ENCODE results near the gene SYVN1. TPM values are rescaled to one million over a fixed set of nuclear protein-coding genes. Genes with fewer than 3 reads are reported as not detected.

The SYVN1 gene
- total and polyA plus RNA-seq, 10 of the 15 experiments (the other 5 are each of a cell fraction or from before 2014, with no cell fraction given) = 0.79 to 63.6 (median 20.1) TPM

DNA sequence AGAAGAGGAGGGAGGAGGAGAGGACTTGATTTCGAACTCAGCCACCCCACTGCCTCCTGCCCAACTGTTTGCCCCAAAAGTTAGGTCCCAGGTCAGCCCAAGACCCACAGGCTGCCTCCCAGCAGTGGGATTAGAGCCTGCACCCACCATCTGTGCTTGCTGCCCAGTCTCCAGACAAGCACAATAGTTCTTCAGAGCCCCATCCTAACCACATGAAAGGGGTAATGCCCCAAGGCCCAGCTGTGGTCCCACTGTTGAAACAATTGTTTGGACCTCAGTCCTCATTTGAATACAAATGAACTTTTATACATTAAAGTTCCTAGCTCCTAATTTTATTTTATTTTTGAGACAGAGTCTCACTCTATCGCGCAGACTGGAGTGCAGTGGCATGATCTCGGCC lies 43.7 kb downstream of the SYVN1 start:
- Histone ChIP-seq H3K36me3 (ENCODE audit: control insufficient read depth in 2 of 2, insufficient read depth in 2 of 2, low read length in 1 of 2) (peaks cover 5 to 11% of the 10 kb centered on the region in 2 experiments), H4K20me1 (ENCODE audit: control insufficient read depth, insufficient read depth) (no peaks in the 10 kb centered on the region), H3K9ac (ENCODE audit: control insufficient read depth, insufficient read depth, low read length) (no peak overlapping the region), H3K27ac (ENCODE audit: control insufficient read depth, insufficient read depth) (no peak overlapping the region), H3K4me1 (ENCODE audit: control insufficient read depth, insufficient read depth, low read length) (no peaks in the 10 kb centered on the region), H2AFZ (ENCODE audit: control insufficient read depth, low read depth, low read length) (no peak overlapping the region), H3K79me2 (ENCODE audit: control insufficient read depth, insufficient read depth, low read length) (no peaks in the 10 kb centered on the region), H3K4me3 (no peak overlapping the region), H3K4me2 (ENCODE audit: control insufficient read depth, insufficient read depth) (no peak overlapping the region), H3K9me3 (replicated peaks; ENCODE audit: control insufficient read depth, insufficient read depth, low read length) (no peaks in the 10 kb centered on the region), H3K27me3 (replicated peaks in 1 of 2; ENCODE audit: control insufficient read depth in 2 of 2, insufficient read depth in 2 of 2, low read length in 1 of 2) (no peaks in the 10 kb centered on the region)
- ChIA-PET RAD21 (ENCODE audit: unreplicated experiment) (no interaction called here), POLR2A (interaction anchor here (0.9 to 1.7 kb wide), 4 partner anchors 11 to 241 kb away, joined by 4 to 7 read pairs (median 4); partner anchors contain the start of genes ARL2 and SAC3D1), CTCF (interaction anchor here (0.7 to 2.1 kb wide), 3 partner anchors 12 to 244 kb away, joined by 3 to 6 read pairs (median 5); no protein-coding TSS in a partner anchor), SMC1A (ENCODE audit: uncharacterized antibody, unreplicated experiment) (interaction anchor here (1.0 to 2.2 kb wide), 4 partner anchors 11 to 77 kb away, joined by 3 to 5 read pairs (median 3); partner anchors contain the start of gene ARL2)
- DNase-seq (ENCODE audit: low read depth, low spot score) (no peak), ATAC-seq (no peak), FAIRE-seq (no peak)
- intact Hi-C loops (cut with micrococcal nuclease; ENCODE audit: unreplicated experiment) (no loop called here), in situ Hi-C loops (cut with MboI) (no loop called here)
- BruUV-seq (replicated peaks) = no TSS peak
- TF ChIP-seq BCL11A (IDR thresholded peaks at IDR 0.05; ENCODE audit: low read depth, low read length) (no peak), POLR2A (IDR thresholded peaks at IDR 0.05; ENCODE audit: low read depth, low read length) (peak; percentile 40; the same call in 1 of the 2 replicates), POU2F2 (IDR thresholded peaks at IDR 0.05; ENCODE audit: borderline replicate concordance, low read depth, low read length) (no peak)
- TF ChIP-seq, protein P1, sequence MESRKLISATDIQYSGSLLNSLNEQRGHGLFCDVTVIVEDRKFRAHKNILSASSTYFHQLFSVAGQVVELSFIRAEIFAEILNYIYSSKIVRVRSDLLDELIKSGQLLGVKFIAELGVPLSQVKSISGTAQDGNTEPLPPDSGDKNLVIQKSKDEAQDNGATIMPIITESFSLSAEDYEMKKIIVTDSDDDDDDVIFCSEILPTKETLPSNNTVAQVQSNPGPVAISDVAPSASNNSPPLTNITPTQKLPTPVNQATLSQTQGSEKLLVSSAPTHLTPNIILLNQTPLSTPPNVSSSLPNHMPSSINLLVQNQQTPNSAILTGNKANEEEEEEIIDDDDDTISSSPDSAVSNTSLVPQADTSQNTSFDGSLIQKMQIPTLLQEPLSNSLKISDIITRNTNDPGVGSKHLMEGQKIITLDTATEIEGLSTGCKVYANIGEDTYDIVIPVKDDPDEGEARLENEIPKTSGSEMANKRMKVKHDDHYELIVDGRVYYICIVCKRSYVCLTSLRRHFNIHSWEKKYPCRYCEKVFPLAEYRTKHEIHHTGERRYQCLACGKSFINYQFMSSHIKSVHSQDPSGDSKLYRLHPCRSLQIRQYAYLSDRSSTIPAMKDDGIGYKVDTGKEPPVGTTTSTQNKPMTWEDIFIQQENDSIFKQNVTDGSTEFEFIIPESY (IDR thresholded peaks at IDR 0.05) = no peak
- WGBS (ENCODE audit: insufficient coverage, insufficient replicate concordance, low lambda C conversion rate, missing lambda C conversion rate) = 95% methylated on average over 4 of the region's 4 CpGs

DNA sequence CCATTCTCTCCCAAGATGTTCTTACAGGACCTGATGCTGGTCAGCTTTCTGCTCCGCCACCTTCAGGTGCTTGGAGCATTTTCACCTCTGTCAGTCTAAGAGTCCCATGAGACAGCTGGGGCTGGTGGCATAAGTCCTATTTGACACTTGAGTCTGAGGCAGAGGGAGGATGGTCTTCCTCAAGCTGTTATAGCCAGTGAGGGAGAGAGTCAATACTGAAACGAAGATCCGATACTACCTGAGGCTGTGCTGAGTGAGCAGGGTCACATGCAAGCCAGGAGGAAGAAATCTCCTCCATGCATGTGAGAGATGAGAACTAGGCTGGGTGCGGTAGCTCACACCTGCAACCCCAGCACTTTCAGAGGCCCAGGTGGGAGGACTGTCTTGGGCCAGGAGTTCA lies 44.7 kb downstream of the SYVN1 start:
- H3K4me3 ChIP-seq = no peak overlapping the region
- DNase-seq (ENCODE audit: low read depth, low spot score) = no peak
- no peak overlapping the region for H3K27ac ChIP-seq (ENCODE audit: control insufficient read depth, insufficient read depth)
- H3K4me1 ChIP-seq (ENCODE audit: control insufficient read depth, insufficient read depth, low read length) = peaks cover 6% of the 10 kb centered on the region
- H3K4me2 ChIP-seq (ENCODE audit: control insufficient read depth, insufficient read depth) = no peak overlapping the region
- 89% methylated on average over 4 of the region's 4 CpGs for WGBS (ENCODE audit: insufficient coverage, insufficient replicate concordance, low lambda C conversion rate, missing lambda C conversion rate)
- FAIRE-seq = no peak
- no peaks in the 10 kb centered on the region for H3K9me3 ChIP-seq (replicated peaks; ENCODE audit: control insufficient read depth, insufficient read depth, low read length)
- H3K9ac ChIP-seq (ENCODE audit: control insufficient read depth, insufficient read depth, low read length) = no peak overlapping the region
- BruUV-seq (replicated peaks) = no TSS peak
- in situ Hi-C loops (cut with MboI) = no loop called here
- peaks cover 5 to 11% of the 10 kb centered on the region in 2 experiments for H3K36me3 ChIP-seq (ENCODE audit: control insufficient read depth in 2 of 2, insufficient read depth in 2 of 2, low read length in 1 of 2)
- RAD21 ChIA-PET (ENCODE audit: unreplicated experiment) = no interaction called here
- CTCF ChIA-PET = interaction anchor here (1.1 to 2.0 kb wide), 4 partner anchors 12 to 77 kb away, joined by 3 to 6 read pairs (median 4); no protein-coding TSS in a partner anchor
- POLR2A ChIA-PET = interaction anchor here (1.4 to 1.5 kb wide), 2 partner anchors 64 to 75 kb away, joined by 4 to 7 read pairs; partner anchors contain the start of gene ARL2
- intact Hi-C loops (cut with micrococcal nuclease; ENCODE audit: unreplicated experiment) = no loop called here
- SMC1A ChIA-PET (ENCODE audit: uncharacterized antibody, unreplicated experiment) = interaction anchor here (0.6 to 2.2 kb wide), 3 partner anchors 29 to 276 kb away, joined by 3 to 5 read pairs (median 3); partner anchors contain the start of gene ARL2
- no peak for ATAC-seq
- no peaks in the 10 kb centered on the region for H4K20me1 ChIP-seq (ENCODE audit: control insufficient read depth, insufficient read depth)
- H3K79me2 ChIP-seq (ENCODE audit: control insufficient read depth, insufficient read depth, low read length) = peaks cover 7% of the 10 kb centered on the region
- no peaks in the 10 kb centered on the region for H3K27me3 ChIP-seq (replicated peaks in 1 of 2; ENCODE audit: control insufficient read depth in 2 of 2, insufficient read depth in 2 of 2, low read length in 1 of 2)
- no peak overlapping the region for H2AFZ ChIP-seq (ENCODE audit: control insufficient read depth, low read depth, low read length)
- no peak for TF ChIP-seq RCOR1 (conservative IDR thresholded peaks at IDR 0.05; ENCODE audit: low read depth, low read length)
- no peak for TF ChIP-seq RB1 (IDR thresholded peaks at IDR 0.05; ENCODE audit: borderline replicate concordance)
- TF ChIP-seq, protein P2, sequence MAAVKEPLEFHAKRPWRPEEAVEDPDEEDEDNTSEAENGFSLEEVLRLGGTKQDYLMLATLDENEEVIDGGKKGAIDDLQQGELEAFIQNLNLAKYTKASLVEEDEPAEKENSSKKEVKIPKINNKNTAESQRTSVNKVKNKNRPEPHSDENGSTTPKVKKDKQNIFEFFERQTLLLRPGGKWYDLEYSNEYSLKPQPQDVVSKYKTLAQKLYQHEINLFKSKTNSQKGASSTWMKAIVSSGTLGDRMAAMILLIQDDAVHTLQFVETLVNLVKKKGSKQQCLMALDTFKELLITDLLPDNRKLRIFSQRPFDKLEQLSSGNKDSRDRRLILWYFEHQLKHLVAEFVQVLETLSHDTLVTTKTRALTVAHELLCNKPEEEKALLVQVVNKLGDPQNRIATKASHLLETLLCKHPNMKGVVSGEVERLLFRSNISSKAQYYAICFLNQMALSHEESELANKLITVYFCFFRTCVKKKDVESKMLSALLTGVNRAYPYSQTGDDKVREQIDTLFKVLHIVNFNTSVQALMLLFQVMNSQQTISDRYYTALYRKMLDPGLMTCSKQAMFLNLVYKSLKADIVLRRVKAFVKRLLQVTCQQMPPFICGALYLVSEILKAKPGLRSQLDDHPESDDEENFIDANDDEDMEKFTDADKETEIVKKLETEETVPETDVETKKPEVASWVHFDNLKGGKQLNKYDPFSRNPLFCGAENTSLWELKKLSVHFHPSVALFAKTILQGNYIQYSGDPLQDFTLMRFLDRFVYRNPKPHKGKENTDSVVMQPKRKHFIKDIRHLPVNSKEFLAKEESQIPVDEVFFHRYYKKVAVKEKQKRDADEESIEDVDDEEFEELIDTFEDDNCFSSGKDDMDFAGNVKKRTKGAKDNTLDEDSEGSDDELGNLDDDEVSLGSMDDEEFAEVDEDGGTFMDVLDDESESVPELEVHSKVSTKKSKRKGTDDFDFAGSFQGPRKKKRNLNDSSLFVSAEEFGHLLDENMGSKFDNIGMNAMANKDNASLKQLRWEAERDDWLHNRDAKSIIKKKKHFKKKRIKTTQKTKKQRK (IDR thresholded peaks at IDR 0.05; ENCODE audit: low read depth, low read length) = no peak
- TF ChIP-seq, protein P3, sequence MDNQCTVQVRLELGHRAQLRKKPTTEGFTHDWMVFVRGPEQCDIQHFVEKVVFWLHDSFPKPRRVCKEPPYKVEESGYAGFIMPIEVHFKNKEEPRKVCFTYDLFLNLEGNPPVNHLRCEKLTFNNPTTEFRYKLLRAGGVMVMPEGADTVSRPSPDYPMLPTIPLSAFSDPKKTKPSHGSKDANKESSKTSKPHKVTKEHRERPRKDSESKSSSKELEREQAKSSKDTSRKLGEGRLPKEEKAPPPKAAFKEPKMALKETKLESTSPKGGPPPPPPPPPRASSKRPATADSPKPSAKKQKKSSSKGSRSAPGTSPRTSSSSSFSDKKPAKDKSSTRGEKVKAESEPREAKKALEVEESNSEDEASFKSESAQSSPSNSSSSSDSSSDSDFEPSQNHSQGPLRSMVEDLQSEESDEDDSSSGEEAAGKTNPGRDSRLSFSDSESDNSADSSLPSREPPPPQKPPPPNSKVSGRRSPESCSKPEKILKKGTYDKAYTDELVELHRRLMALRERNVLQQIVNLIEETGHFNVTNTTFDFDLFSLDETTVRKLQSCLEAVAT (IDR thresholded peaks at IDR 0.05) = no peak
- TF ChIP-seq MYC (IDR thresholded peaks at IDR 0.05; ENCODE audit: insufficient read depth, insufficient read length, insufficient replicate concordance, low read length, severe bottlenecking) = no peak
- TF ChIP-seq CBX3 (IDR thresholded peaks at IDR 0.05; ENCODE audit: borderline replicate concordance, low read depth) = no peak
- TF ChIP-seq NBN (IDR thresholded peaks at IDR 0.05) = no peak
